Kidney epithelial cell (primary cell): ENCODE data around the gene EXOC6. TPM values are rescaled to one million over a fixed set of nuclear protein-coding genes. Genes with fewer than 3 reads are reported as not detected.
A peak's percentile ranks its signal among the peaks of the same experiment; 100 is the strongest.

Source experiments
- DNase-seq: peaks from one replicate; pipeline ENCODE4 v3.0.0-alpha.2; 2010; ENCODE audit warnings: low read depth
- H3K27me3 ChIP-seq: 2 replicates; pipeline ENCODE4 v1.6.0; 2011; ENCODE audit warnings: low read length; ENCODE audit not compliant: control insufficient read depth, insufficient read depth
- H3K36me3 ChIP-seq: 2 replicates; pipeline ENCODE4 v1.5.1; 2011; ENCODE audit warnings: low read length; ENCODE audit not compliant: control insufficient read depth, insufficient read depth
- H3K4me3 ChIP-seq: 2 replicates; pipeline ENCODE4 v1.5.1; 2011; ENCODE audit warnings: low read depth, mild to moderate bottlenecking, control low read depth, low read length
- CTCF ChIP-seq: IDR thresholded peaks from 2 replicates; pipeline ENCODE4 v1.5.1; 2011; ENCODE audit warnings: mild to moderate bottlenecking, moderate library complexity, low read length, control low read depth, inconsistent platforms; ENCODE audit not compliant: insufficient read depth, poor library complexity, severe bottlenecking
- total RNA-seq: library from RNA; depleted of rRNA; stranded (reverse); fragments of >200 nt; gene quantifications from 2 replicates; pipeline ENCODE4 v1.2.3, GENCODE V29; 2015

EXOC6 gene
- total RNA-seq, 1 donor from 2014 or later = 10.5 TPM

- DNase-seq = peak; percentile 91
- Histone ChIP-seq H3K27me3 (no peaks in the 10 kb centered on the region), H3K4me3 (no peak overlapping the region), H3K36me3 (no peaks in the 10 kb centered on the region)
- TF ChIP-seq CTCF = no peak
Observed at GRCh38 chr10:92891885-92892690, 43.8 kb downstream of the EXOC6 start.

- DNase-seq = no peak
- Histone ChIP-seq H3K36me3 (no peaks in the 10 kb centered on the region), H3K27me3 (no peaks in the 10 kb centered on the region), H3K4me3 (no peak overlapping the region)
- no peak for TF ChIP-seq CTCF
Observed at GRCh38 chr10:92892691-92893054, 44.4 kb downstream of the EXOC6 start.

GRCh38 chr10:92894081-92894655, 45.8 kb downstream of the EXOC6 start:
- DNase-seq = no peak

GRCh38 chr10:92897916-92898315, 49.6 kb downstream of the EXOC6 start:
- DNase-seq = no peak
- no peaks in the 10 kb centered on the region for H3K27me3 ChIP-seq
- no peak overlapping the region for H3K4me3 ChIP-seq
- no peaks in the 10 kb centered on the region for H3K36me3 ChIP-seq
- no peak for TF ChIP-seq CTCF

More at GRCh38 chr10:92894081-92894655, 45.8 kb downstream of the EXOC6 start:
- no peaks in the 10 kb centered on the region for H3K27me3 ChIP-seq
- no peak overlapping the region for H3K4me3 ChIP-seq
- TF ChIP-seq CTCF = no peak
- no peaks in the 10 kb centered on the region for H3K36me3 ChIP-seq

- no peak for TF ChIP-seq CTCF
- Histone ChIP-seq H3K36me3 (no peaks in the 10 kb centered on the region), H3K4me3 (no peak overlapping the region), H3K27me3 (no peaks in the 10 kb centered on the region)
- no peak for DNase-seq
Observed at GRCh38 chr10:92901819-92902251, 53.5 kb downstream of the EXOC6 start.
